HG02852 (cell line): ENCODE measurements around the gene SRSF2.
"Not testable (repeated sequence)": the region's sequence is repeated elsewhere in the genome, so short reads cannot be mapped to it uniquely, and the experiment has no call there.

Experiments
- ATAC-seq: cut with Tn5 transposase; IDR thresholded peaks from one replicate; pipeline ENCODE4 v1.9.1; 2021; ENCODE audit warnings: mild to moderate bottlenecking, moderate library complexity; ENCODE audit not compliant: unreplicated experiment

SRSF2 gene

GRCh38 chr17:76739568-76740115, 2.5 kb upstream of the SRSF2 start:
- not testable (repeated sequence) for ATAC-seq

DNA sequence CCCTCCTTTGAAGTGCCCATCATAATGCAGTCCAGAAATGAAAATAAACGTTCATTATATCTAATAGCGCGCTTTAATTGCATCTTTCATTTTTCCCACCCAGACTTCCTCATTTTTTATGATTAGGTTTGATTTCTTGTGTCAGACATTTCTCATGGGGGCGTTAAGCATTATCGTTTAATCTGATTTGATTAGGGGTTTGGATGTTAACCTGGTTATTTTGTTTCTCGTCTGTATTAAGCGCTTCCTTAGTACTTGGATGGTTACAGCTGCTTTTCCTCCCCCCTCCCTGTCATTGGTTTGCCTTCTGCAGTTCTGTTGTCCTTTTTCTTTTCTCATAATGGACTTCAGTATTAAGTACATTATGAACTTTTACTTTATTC, 1.3 kb upstream of the SRSF2 start:
- ATAC-seq: no peak

DNA sequence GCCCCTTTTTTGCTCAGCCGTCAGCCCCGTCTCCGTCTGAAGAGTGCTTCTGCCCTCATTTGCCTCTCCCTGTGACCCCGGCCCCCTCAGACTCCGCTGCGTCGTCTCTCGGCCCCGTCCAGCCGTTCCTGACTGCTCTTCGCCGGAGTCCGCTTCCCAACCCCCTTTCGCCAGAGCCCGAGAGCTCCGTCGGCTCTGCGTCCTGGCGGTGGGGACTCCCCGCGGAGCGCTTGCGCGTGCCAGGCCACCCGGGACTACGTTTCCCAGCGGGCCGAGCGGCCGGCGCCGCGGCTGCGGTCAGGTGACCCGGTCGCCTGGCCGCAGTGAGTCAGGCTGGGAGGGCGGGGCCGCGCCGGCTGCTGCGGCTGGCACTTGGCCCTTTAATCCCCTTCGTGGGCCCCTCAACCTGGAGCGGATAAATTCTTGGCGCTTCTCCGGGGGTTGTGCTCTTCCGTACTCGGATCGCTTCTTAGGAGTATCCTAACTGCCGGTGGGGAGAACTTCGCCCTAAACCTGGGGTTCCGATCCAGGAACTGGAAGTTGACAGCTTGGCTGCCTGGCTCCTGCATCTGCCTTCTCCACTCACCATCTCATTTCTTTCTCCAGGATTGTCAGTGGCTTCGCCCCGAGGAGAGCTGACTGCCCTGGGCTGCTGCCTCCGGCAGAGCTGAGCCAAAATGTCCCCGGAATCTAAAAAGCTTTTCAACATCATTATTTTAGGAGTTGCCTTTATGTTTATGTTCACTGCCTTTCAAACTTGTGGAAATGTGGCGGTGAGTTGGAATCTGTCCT, 741 bp upstream of the SRSF2 start, which contains the start of gene MFSD11:
MFSD11 (plus strand) TSS at position 444 of the 792 bp plus-strand sequence; CDS start at position 678, 234 bp downstream.
- peak; percentile 59 for ATAC-seq

DNA sequence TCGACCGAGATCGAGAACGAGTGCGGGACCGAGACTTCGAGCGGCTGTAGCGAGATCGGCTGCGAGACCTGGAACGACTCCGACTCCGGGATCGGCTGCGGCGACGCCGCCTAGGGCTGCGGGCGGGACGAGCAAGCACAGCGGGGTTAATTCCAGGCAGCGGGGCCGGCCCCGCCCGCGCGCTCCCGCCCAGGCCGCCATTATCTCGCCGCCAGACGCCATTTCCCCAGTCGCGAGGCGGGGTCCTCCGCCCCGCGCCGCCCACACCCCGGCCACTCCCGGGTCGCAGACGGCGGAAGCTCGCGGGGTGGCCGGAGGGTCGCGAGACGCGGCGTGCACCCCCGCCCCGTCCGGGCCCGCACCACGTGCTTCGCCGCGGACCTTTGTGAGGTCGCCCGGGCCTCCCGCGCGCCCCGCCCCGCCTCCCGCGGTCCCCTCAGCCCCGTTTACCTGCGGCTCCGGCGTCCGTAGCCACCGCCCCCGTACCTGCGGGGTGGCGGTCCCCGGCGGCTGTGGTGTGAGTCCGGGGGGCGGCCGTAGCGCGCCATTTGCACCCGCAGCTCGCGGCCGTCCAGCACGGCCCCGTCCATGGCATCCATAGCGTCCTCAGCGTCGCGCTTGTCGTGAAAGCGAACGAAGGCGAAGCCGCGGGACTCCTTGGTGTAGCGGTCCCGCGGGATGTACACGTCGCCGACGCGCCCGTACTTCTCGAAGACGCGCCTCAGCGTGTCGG, 616 bp downstream of the SRSF2 start:
- ATAC-seq: peak; percentile 13

DNA sequence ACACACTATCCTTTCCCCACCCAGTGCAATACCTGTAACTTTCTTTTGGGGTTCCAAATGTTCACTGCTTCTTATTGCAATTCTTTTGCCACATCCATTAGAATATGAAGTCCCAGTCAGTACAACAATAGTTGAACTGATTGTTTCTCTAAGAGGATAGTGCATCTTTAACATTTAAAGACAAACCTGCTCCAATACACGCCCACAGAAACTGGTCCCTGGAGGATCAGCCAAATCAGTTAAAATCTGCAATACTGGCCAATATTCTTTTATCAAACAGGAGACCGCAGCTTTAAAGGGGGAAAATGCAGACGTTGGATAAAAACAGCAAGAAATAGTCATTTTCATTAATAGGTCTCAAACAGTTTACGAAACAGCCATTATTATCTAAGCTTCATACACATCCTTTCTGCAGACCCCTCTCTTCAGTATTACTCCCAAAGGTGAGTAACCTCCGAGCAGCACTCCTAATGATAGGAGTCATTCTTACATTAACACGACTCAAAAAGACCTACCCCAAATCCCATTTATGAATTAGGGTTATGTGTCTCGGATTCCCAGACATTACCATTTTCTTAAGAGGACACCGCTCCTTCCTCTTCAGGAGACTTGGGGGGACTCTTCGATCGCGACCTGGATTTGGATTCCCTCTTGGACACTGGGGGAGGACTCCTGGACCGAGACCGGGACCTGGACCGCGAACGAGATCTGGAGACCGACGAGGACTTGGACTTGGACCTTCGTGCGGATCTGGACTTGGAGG, 1.4 kb downstream of the SRSF2 start:
- ATAC-seq: no peak

- no peak for ATAC-seq
Measured at GRCh38 chr17:76735006-76735405, 2.1 kb downstream of the SRSF2 start.

- no peak for ATAC-seq
Measured at GRCh38 chr17:76734080-76734840, 2.9 kb downstream of the SRSF2 start.

- ATAC-seq: no peak
Measured at GRCh38 chr17:76733618-76733957, 3.5 kb downstream of the SRSF2 start.

GRCh38 chr17:76732734-76733617, 4.2 kb downstream of the SRSF2 start:
- ATAC-seq: no peak

- not testable (repeated sequence) for ATAC-seq
Measured at GRCh38 chr17:76731800-76732733, 5.1 kb downstream of the SRSF2 start.

DNA sequence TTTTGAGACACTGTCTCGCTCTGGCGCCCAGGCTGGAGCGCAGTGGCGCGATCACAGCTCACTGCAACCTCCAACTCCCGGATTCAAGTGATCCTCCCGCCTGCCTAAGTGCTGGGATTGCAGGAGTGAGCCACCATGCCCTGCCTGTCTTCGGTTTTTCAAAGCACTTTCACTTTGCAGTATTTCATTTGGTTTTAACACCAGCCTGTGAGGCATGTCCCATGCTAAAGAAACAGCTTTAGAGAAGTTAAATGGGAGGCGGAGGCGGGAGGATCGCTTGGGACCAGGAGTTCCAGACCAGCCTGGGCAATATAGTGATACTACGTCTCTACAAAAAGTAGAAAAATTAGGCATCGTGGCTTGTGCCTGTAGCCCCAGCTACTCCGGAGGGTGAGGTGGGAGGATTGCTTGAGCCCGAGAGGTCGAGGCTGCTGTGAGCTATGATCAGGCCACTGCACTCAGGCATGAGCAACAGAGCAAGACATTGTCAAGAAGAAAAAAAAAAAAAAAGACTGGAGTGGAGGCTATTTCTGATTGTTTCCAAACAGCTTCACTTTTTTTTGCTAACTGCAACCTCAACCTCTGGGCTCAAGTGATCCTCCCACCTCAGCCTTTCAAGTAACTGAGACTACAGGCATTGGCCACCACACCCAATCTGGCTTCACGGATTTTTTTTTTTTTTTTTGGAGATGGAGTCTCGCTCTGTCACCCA, 9.2 kb downstream of the SRSF2 start:
- no peak for ATAC-seq

DNA sequence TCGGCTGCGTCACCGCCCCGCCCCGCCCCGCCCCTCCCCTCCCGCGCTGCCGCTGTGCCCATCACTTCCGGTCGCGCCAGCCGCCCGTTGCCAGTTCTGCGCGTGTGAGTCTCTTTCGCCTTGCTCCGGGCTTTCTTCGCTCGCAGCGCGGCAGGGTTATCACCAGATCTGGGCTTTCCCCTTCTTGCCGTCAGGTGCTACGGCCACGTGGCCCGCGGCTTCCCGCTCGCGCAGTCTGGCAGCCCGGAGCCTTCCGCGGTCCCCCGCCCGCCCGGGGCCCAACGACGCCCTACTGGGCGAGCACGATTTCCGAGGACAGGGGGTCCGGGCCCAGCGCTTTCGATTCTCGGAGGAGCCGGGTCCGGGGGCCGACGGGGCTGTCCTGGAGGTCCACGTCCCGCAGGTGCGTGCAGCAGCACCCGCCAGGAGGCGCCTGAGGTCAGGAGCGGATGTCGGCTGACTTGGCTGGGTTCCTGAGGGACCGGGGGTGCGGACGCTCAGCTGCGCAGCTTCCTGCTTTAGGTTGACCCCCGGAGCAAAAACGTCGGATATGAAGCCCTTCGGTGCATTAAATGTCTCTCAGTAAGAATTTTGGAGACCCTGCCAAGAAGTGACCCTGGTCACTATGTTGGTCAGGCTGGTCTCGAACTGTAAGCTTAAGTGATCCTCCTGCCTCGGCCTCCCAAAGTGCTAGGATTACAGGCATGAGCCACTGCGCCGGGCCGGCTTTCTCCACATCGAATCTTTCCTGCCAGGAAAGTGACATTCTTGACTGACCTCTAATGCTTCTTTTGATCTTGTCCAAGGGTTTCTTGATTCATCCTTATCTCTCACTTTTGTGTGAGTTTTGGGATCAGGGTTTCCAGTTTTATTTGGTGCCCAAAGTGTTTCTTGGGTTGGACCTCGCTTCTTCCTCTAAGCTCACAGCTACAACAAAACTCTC, 10.1 kb downstream of the SRSF2 start, which contains the start of gene METTL23:
METTL23 (plus strand) TSS at position 64 of the 943 bp plus-strand sequence. CDS start 2,872 bp downstream, outside the sequence.
- ATAC-seq: peak; percentile 48

DNA sequence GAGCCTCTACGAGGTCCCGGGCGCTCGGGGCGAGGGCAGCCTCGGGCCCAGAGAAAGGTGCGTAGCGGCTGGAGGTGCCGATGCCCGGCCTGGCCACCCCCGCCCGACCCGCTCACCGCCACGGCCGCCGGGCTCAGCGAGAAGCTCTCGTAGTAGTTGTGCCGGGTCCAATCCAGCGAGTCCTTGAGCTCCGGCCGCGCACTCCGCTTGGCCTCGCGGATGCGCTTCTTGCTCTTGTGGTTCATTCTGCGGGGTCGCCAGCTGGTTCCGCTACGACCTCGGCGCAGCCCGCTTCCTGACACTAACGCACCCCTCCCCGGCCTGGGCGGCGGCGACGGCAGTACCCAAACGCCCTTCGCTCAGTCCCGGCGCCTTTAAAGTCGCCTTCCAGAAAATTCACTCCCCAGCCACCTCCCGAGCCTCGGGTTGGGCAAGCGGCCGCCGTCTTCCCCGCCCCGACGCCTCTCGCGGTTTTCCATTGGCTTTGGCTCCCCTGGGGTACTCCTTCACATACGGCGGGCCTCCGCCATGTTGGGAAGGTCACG, 10.8 kb downstream of the SRSF2 start, which contains the start of gene JMJD6:
JMJD6 (minus strand) TSS at position 376 of the 545 bp plus-strand sequence; CDS start at position 245, 131 bp downstream.
- ATAC-seq: peak; percentile 64

GRCh38 chr17:76725580-76726230, 11.4 kb downstream of the SRSF2 start:
- ATAC-seq: peak; percentile 31

- no peak for ATAC-seq
Measured at GRCh38 chr17:76723812-76724211, 13.3 kb downstream of the SRSF2 start.
